ENCODE data around the gene GBF1. TPM values are rescaled to one million over a fixed set of nuclear protein-coding genes. Genes with fewer than 3 reads are reported as not detected.

GBF1 gene
- total and polyA plus RNA-seq, 2 of the 13 experiments (the other 11 are each of a cell fraction or from before 2014, with no cell fraction given), result 17.1 to 21.9 TPM

GRCh38 chr10:102208311-102209035, 36.9 kb upstream of the GBF1 start:
- no peak for DNase-seq (ENCODE audit: low spot score)
- no peaks in the 10 kb centered on the region for H3K9me3 ChIP-seq (ENCODE audit: low read length)
- ChIA-PET POLR2A (no interaction called here), CTCF (ENCODE audit: low intra/inter-chr PET ratio, low total read pairs) (no interaction called here)
- intact Hi-C loops (cut with micrococcal nuclease; ENCODE audit: unreplicated experiment), result no loop called here
- H2AFZ ChIP-seq (ENCODE audit: low read length), result no peak overlapping the region
- H3K27me3 ChIP-seq (ENCODE audit: control insufficient read depth in 1 of 2, insufficient read depth in 2 of 2, low read length in 2 of 2), result no peaks in the 10 kb centered on the region; a peak in 1 of 5 replicates
- H3K9ac ChIP-seq (ENCODE audit: insufficient read depth, low read depth, low read length), result no peak overlapping the region
- no peak for FAIRE-seq
- 42% methylated on average over 5 of the region's 5 CpGs for WGBS (ENCODE audit: low lambda C conversion rate)
- in situ Hi-C loops (cut with HindIII; ENCODE audit: extremely low pct_ligation_motif_present, low pct_unique_long_range_greater_than_20kb), result no loop called here
- no peaks in the 10 kb centered on the region for H3K79me2 ChIP-seq (ENCODE audit: insufficient read depth, low read length)
- no peak overlapping the region for H3K4me3 ChIP-seq (replicated peaks in 1 of 3; ENCODE audit: insufficient read depth in 1 of 3, low read depth in 2 of 3, low read length in 3 of 3)
- no peak overlapping the region for H3K27ac ChIP-seq (ENCODE audit: extremely low read length, insufficient read depth, low read length)
- H3K4me2 ChIP-seq (ENCODE audit: low read depth, low read length), result no peak overlapping the region
- H3K4me1 ChIP-seq (ENCODE audit: insufficient read depth, low read length), result peaks cover 18% of the 10 kb centered on the region
- no peak for TF ChIP-seq SNAPC5 (CRISPR knock-in tag; IDR thresholded peaks at IDR 0.05; ENCODE audit: borderline replicate concordance)
- TF ChIP-seq MIER3 (CRISPR knock-in tag; IDR thresholded peaks at IDR 0.05; ENCODE audit: borderline replicate concordance), result no peak
- no peak for TF ChIP-seq MXD1 (CRISPR knock-in tag; IDR thresholded peaks at IDR 0.05)
- TF ChIP-seq ZNF777 (CRISPR knock-in tag; IDR thresholded peaks at IDR 0.05), result no peak
- TF ChIP-seq ZNF710 (CRISPR knock-in tag; IDR thresholded peaks at IDR 0.05; ENCODE audit: borderline replicate concordance), result no peak
- no peak for TF ChIP-seq ZNF367 (CRISPR knock-in tag; IDR thresholded peaks at IDR 0.05; ENCODE audit: borderline replicate concordance)
- TF ChIP-seq ATF2 (CRISPR knock-in tag; IDR thresholded peaks at IDR 0.05), result no peak
- no peak for TF ChIP-seq GPN1 (CRISPR knock-in tag; IDR thresholded peaks at IDR 0.05; ENCODE audit: borderline replicate concordance)
- no peak for TF ChIP-seq ZNF749 (CRISPR knock-in tag; IDR thresholded peaks at IDR 0.05; ENCODE audit: borderline replicate concordance)
- no peak for TF ChIP-seq RNF219 (CRISPR knock-in tag; IDR thresholded peaks at IDR 0.05)
- TF ChIP-seq PATZ1 (CRISPR knock-in tag; IDR thresholded peaks at IDR 0.05), result no peak
- no peak for TF ChIP-seq ZNF562 (CRISPR knock-in tag; IDR thresholded peaks at IDR 0.05; ENCODE audit: borderline replicate concordance)
- no peak for TF ChIP-seq NCOR1 (IDR thresholded peaks at IDR 0.05; ENCODE audit: borderline replicate concordance, low read length)
- no peak for TF ChIP-seq ZNF451 (CRISPR knock-in tag; IDR thresholded peaks at IDR 0.05)
- no peak for TF ChIP-seq SRSF4 (IDR thresholded peaks at IDR 0.05; ENCODE audit: low read depth, low read length, poor library complexity, severe bottlenecking)
- H3K36me3 ChIP-seq (replicated peaks in 1 of 2; ENCODE audit: control insufficient read depth in 1 of 2, insufficient read depth in 2 of 2, low read length in 2 of 2), result no peaks in the 10 kb centered on the region
- BruUV-seq (replicated peaks), result no TSS peak
- no peak for ATAC-seq
- no peaks in the 10 kb centered on the region for H4K20me1 ChIP-seq (ENCODE audit: insufficient read depth, low read length)
